DND-41 (cell line): ENCODE results near the gene RLN1.
A peak's percentile ranks its signal among the peaks of the same experiment; 100 is the strongest.
"Not testable (repeated sequence)": the region's sequence is repeated elsewhere in the genome, so short reads cannot be mapped to it uniquely, and the experiment has no call there.

Experiments
- ATAC-seq: fragments of 200-7000 bp; cut with Tn5 transposase; 3 replicates; pipeline ENCODE4 v1.9.1; 2021; ENCODE audit warnings: low read depth; ENCODE audit not compliant: insufficient read depth
- DNase-seq: peaks from one replicate; pipeline ENCODE4 v3.0.0-alpha.2; 2020
- H2AFZ ChIP-seq: 2 replicates; pipeline ENCODE4 v1.6.0; 2012; ENCODE audit warnings: low read depth, low read length
- H3K27ac ChIP-seq: 2 replicates; pipeline ENCODE4 v1.5.1; 2012; ENCODE audit warnings: low read length, inconsistent platforms
- H3K27me3 ChIP-seq: fragments of 200-600 bp; sonication (generic); 2 replicates; pipeline ENCODE4 v1.6.0; 2012; ENCODE audit warnings: low read length, mild to moderate bottlenecking, inconsistent platforms; ENCODE audit not compliant: insufficient read depth, poor library complexity
- H3K36me3 ChIP-seq: 2 replicates; pipeline ENCODE4 v1.5.1; 2012; ENCODE audit warnings: low read length, inconsistent platforms; ENCODE audit not compliant: insufficient read depth
- H3K4me1 ChIP-seq: 2 replicates; pipeline ENCODE4 v1.5.1; 2012; ENCODE audit warnings: mild to moderate bottlenecking, low read length; ENCODE audit not compliant: insufficient read depth
- H3K4me2 ChIP-seq: 2 replicates; pipeline ENCODE4 v1.6.0; 2012; ENCODE audit warnings: mild to moderate bottlenecking, moderate library complexity, low read length, inconsistent platforms; ENCODE audit not compliant: insufficient read depth
- H3K4me3 ChIP-seq, 2 experiments: fragments of 200-600 bp in 1 of 2; shearing (Covaris generic) in 1 of 2; 2 replicates each; pipeline ENCODE4 v1.5.1; 2012 to 2016; ENCODE audit warnings: inconsistent platforms in 2 of 2, low read length in 2 of 2, mild to moderate bottlenecking in 2 of 2, low read depth in 1 of 2, moderate library complexity in 1 of 2
- H3K79me2 ChIP-seq: 2 replicates; pipeline ENCODE4 v1.6.0; 2012; ENCODE audit warnings: low read length, inconsistent platforms; ENCODE audit not compliant: insufficient read depth
- H3K9ac ChIP-seq: 2 replicates; pipeline ENCODE4 v1.6.0; 2012; ENCODE audit warnings: low read depth, mild to moderate bottlenecking, inconsistent platforms, low read length, moderate library complexity
- H3K9me3 ChIP-seq: 2 replicates; pipeline ENCODE4 v1.5.1; 2012; ENCODE audit warnings: low read length, moderate library complexity, mild to moderate bottlenecking, inconsistent platforms; ENCODE audit not compliant: insufficient read depth, severe bottlenecking
- H4K20me1 ChIP-seq: 2 replicates; pipeline ENCODE4 v1.6.0; 2012; ENCODE audit warnings: low read length; ENCODE audit not compliant: insufficient read depth
- CTCF ChIP-seq: IDR thresholded peaks from 2 replicates; pipeline ENCODE4 v1.5.1; 2012; ENCODE audit warnings: borderline replicate concordance, low read length, moderate library complexity, mild to moderate bottlenecking; ENCODE audit not compliant: poor library complexity, severe bottlenecking; ENCODE audit errors: extremely low read depth
- EZH2 ChIP-seq: IDR thresholded peaks from 3 replicates; pipeline ENCODE4 v1.6.1; 2012; ENCODE audit warnings: borderline replicate concordance, low read depth, mild to moderate bottlenecking, moderate library complexity, low read length, inconsistent platforms; ENCODE audit not compliant: severe bottlenecking

RLN1 gene

GRCh38 chr9:5305741-5306140, 33.9 kb downstream of the RLN1 start:
- no peak overlapping the region for H2AFZ ChIP-seq

GRCh38 chr9:5303840-5304795, 35.6 kb downstream of the RLN1 start, which contains the start of gene RLN2:
TSS of gene RLN2 (minus strand) at chr9:5304716. CDS start at chr9:5304580, 136 bp downstream.
- ATAC-seq, H3K9me3 ChIP-seq, H3K4me3 ChIP-seq, DNase-seq, H3K27ac ChIP-seq, H2AFZ ChIP-seq, H3K9ac ChIP-seq, H3K4me2 ChIP-seq, H3K27me3 ChIP-seq, H3K79me2 ChIP-seq, H4K20me1 ChIP-seq, H3K36me3 ChIP-seq: not testable (repeated sequence)
- peaks cover 28% of the 10 kb centered on the region for H3K4me1 ChIP-seq

More at GRCh38 chr9:5305741-5306140, 33.9 kb downstream of the RLN1 start:
- Histone ChIP-seq H4K20me1 (no peaks in the 10 kb centered on the region), H3K27ac (no peak overlapping the region), H3K27me3 (no peaks in the 10 kb centered on the region), H3K9ac (no peak overlapping the region), H3K9me3 (no peaks in the 10 kb centered on the region), H3K79me2 (no peaks in the 10 kb centered on the region), H3K36me3 (no peaks in the 10 kb centered on the region), H3K4me2 (no peak overlapping the region), H3K4me1 (peaks cover 22% of the 10 kb centered on the region), H3K4me3 (no peak overlapping the region)
- DNase-seq (no peak), ATAC-seq (no peak)
- no peak for TF ChIP-seq EZH2
- TF ChIP-seq CTCF: no peak

- no peaks in the 10 kb centered on the region for H3K9me3 ChIP-seq
- H3K4me2 ChIP-seq: peak overlapping the region; percentile 45
- H3K27me3 ChIP-seq: no peaks in the 10 kb centered on the region
Measured at GRCh38 chr9:5301544-5301943, 38.1 kb downstream of the RLN1 start.

More at GRCh38 chr9:5301544-5301943, 38.1 kb downstream of the RLN1 start:
- no peaks in the 10 kb centered on the region for H3K36me3 ChIP-seq
- peaks cover 25% of the 10 kb centered on the region for H3K4me1 ChIP-seq
- peak overlapping the region; percentile 70 for H3K27ac ChIP-seq
- no peak overlapping the region for H2AFZ ChIP-seq
- H3K9ac ChIP-seq: no peak overlapping the region
- no peaks in the 10 kb centered on the region for H4K20me1 ChIP-seq
- TF ChIP-seq CTCF (no peak), EZH2 (no peak)
- peak; percentile 69 for DNase-seq
- H3K4me3 ChIP-seq: no peak overlapping the region
- no peaks in the 10 kb centered on the region for H3K79me2 ChIP-seq
- peak; percentile 98 for ATAC-seq
